ENCODE results near the gene TGM3. TPM values are rescaled to one million over a fixed set of nuclear protein-coding genes. Genes with fewer than 3 reads are reported as not detected.

Gene TGM3
- total RNA-seq, 1 experiment from 2014 or later: not detected

DNA sequence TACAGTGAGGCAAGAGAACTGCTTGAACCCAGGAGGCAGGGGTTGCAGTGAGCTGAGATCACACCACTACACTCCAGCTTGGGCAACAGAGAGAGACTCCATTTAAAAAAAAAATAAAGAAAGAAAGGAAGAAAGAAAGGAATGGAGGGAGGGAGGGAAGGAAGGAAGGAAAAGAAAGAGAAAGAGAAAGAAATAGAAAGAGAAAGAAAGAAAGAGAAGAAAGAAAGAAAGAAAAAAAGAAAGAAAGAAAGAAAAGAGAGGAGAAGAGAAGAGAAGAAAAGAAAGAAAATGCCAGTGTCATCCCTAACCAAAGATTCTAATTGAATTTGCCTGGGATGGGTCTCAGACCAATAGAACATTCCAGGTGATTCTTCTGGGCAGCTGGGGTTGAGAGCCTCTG lies 4.2 kb downstream of the TGM3 start:
- no peak overlapping the region for H2AFZ ChIP-seq (ENCODE audit: low read depth, low read length, poor library complexity, severe bottlenecking)
- BruUV-seq (replicated peaks): no TSS peak
- no peaks in the 10 kb centered on the region for H3K9me2 ChIP-seq (ENCODE audit: insufficient read depth)
- H3K4me2 ChIP-seq (ENCODE audit: low read length): no peak overlapping the region
- no peak overlapping the region for H3K27ac ChIP-seq (ENCODE audit: low read depth, low read length)
- no peaks in the 10 kb centered on the region for H3K27me3 ChIP-seq (ENCODE audit: insufficient read depth, low read length)
- intact Hi-C loops (cut with micrococcal nuclease): no loop called here
- H3K9ac ChIP-seq (ENCODE audit: low read length): no peak overlapping the region
- ChIA-PET POLR2A (interaction anchor here (0.6 kb wide), 1 partner anchor 233 kb away, joined by 4 read pairs; no protein-coding TSS in a partner anchor), CTCF (no interaction called here), RAD21 (ENCODE audit: low non-redundant PET in 1 of 2, low total read pairs in 2 of 2, uncharacterized antibody in 2 of 2, unreplicated experiment in 2 of 2) (no interaction called here)
- no peaks in the 10 kb centered on the region for H4K20me1 ChIP-seq (ENCODE audit: insufficient read depth)
- no peaks in the 10 kb centered on the region for H3K36me3 ChIP-seq (ENCODE audit: control insufficient read depth in 1 of 2, insufficient read depth in 2 of 2, low read length in 2 of 2)
- no peak for ATAC-seq
- no peak overlapping the region for H3K4me3 ChIP-seq (replicated peaks in 1 of 2; ENCODE audit: low read depth in 1 of 2, low read length in 2 of 2)
- H3K79me2 ChIP-seq (ENCODE audit: insufficient read depth, low read length): no peaks in the 10 kb centered on the region
- H3K4me1 ChIP-seq (ENCODE audit: control insufficient read depth in 1 of 2, insufficient read depth in 2 of 2, low read length in 2 of 2): peaks cover 0 to 3% of the 10 kb centered on the region in 2 experiments; a peak in 1 of 4 replicates
- TF ChIP-seq CEBPB (IDR thresholded peaks at IDR 0.05; ENCODE audit: low read depth) (no peak), YY1 (IDR thresholded peaks at IDR 0.05; ENCODE audit: extremely low read depth, insufficient replicate concordance, low read depth, low read length) (no peak), TCF7L2 (IDR thresholded peaks at IDR 0.05; ENCODE audit: borderline replicate concordance, extremely low read depth, insufficient read depth, insufficient read length) (no peak), EZH2phosphoT487 (IDR thresholded peaks at IDR 0.05; ENCODE audit: borderline replicate concordance) (no peak), EZH2 (IDR thresholded peaks at IDR 0.05) (no peak), POLR2A (IDR thresholded peaks at IDR 0.05; ENCODE audit: borderline replicate concordance, extremely low read depth, insufficient read depth, insufficient read length) (no peak), EGR1 (IDR thresholded peaks at IDR 0.05; ENCODE audit: low read depth) (no peak), JUND (IDR thresholded peaks at IDR 0.05) (no peak), SIN3A (IDR thresholded peaks at IDR 0.05; ENCODE audit: low read depth) (no peak), POLR2AphosphoS5 (IDR thresholded peaks at IDR 0.05; ENCODE audit: low read depth, low read length) (no peak), SP1 (IDR thresholded peaks at IDR 0.05; ENCODE audit: low read depth) (no peak), ZFX (IDR thresholded peaks at IDR 0.05) (no peak), ZNF274 (IDR thresholded peaks at IDR 0.05; ENCODE audit: low read depth, low read length) (no peak), RAD21 (IDR thresholded peaks at IDR 0.05; ENCODE audit: low read depth) (no peak)
- TF ChIP-seq, protein P1, sequence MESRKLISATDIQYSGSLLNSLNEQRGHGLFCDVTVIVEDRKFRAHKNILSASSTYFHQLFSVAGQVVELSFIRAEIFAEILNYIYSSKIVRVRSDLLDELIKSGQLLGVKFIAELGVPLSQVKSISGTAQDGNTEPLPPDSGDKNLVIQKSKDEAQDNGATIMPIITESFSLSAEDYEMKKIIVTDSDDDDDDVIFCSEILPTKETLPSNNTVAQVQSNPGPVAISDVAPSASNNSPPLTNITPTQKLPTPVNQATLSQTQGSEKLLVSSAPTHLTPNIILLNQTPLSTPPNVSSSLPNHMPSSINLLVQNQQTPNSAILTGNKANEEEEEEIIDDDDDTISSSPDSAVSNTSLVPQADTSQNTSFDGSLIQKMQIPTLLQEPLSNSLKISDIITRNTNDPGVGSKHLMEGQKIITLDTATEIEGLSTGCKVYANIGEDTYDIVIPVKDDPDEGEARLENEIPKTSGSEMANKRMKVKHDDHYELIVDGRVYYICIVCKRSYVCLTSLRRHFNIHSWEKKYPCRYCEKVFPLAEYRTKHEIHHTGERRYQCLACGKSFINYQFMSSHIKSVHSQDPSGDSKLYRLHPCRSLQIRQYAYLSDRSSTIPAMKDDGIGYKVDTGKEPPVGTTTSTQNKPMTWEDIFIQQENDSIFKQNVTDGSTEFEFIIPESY (IDR thresholded peaks at IDR 0.05; ENCODE audit: extremely low read depth, insufficient replicate concordance, low read length): no peak
- TF ChIP-seq, protein P2, sequence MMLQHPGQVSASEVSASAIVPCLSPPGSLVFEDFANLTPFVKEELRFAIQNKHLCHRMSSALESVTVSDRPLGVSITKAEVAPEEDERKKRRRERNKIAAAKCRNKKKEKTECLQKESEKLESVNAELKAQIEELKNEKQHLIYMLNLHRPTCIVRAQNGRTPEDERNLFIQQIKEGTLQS (IDR thresholded peaks at IDR 0.05): no peak
- TF ChIP-seq, protein P3, sequence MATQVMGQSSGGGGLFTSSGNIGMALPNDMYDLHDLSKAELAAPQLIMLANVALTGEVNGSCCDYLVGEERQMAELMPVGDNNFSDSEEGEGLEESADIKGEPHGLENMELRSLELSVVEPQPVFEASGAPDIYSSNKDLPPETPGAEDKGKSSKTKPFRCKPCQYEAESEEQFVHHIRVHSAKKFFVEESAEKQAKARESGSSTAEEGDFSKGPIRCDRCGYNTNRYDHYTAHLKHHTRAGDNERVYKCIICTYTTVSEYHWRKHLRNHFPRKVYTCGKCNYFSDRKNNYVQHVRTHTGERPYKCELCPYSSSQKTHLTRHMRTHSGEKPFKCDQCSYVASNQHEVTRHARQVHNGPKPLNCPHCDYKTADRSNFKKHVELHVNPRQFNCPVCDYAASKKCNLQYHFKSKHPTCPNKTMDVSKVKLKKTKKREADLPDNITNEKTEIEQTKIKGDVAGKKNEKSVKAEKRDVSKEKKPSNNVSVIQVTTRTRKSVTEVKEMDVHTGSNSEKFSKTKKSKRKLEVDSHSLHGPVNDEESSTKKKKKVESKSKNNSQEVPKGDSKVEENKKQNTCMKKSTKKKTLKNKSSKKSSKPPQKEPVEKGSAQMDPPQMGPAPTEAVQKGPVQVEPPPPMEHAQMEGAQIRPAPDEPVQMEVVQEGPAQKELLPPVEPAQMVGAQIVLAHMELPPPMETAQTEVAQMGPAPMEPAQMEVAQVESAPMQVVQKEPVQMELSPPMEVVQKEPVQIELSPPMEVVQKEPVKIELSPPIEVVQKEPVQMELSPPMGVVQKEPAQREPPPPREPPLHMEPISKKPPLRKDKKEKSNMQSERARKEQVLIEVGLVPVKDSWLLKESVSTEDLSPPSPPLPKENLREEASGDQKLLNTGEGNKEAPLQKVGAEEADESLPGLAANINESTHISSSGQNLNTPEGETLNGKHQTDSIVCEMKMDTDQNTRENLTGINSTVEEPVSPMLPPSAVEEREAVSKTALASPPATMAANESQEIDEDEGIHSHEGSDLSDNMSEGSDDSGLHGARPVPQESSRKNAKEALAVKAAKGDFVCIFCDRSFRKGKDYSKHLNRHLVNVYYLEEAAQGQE (IDR thresholded peaks at IDR 0.05; ENCODE audit: low read depth): no peak
- TF ChIP-seq, protein P4, sequence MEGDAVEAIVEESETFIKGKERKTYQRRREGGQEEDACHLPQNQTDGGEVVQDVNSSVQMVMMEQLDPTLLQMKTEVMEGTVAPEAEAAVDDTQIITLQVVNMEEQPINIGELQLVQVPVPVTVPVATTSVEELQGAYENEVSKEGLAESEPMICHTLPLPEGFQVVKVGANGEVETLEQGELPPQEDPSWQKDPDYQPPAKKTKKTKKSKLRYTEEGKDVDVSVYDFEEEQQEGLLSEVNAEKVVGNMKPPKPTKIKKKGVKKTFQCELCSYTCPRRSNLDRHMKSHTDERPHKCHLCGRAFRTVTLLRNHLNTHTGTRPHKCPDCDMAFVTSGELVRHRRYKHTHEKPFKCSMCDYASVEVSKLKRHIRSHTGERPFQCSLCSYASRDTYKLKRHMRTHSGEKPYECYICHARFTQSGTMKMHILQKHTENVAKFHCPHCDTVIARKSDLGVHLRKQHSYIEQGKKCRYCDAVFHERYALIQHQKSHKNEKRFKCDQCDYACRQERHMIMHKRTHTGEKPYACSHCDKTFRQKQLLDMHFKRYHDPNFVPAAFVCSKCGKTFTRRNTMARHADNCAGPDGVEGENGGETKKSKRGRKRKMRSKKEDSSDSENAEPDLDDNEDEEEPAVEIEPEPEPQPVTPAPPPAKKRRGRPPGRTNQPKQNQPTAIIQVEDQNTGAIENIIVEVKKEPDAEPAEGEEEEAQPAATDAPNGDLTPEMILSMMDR (IDR thresholded peaks at IDR 0.05 in 2 of 3, conservative IDR thresholded peaks at IDR 0.05 in 1 of 3; ENCODE audit: borderline replicate concordance in 1 of 3, insufficient read depth in 1 of 3, low read depth in 2 of 3, low read length in 2 of 3): no peak
- H3K9me3 ChIP-seq (ENCODE audit: control insufficient read depth in 1 of 2, insufficient read depth in 1 of 2, low read depth in 1 of 2, low read length in 2 of 2): no peaks in the 10 kb centered on the region
- no peak for DNase-seq (ENCODE audit: low read depth, low spot score)

Measured in HCT116 (cell line).